Activated naive CD8-positive, alpha-beta T cell treated with anti-CD3 and anti-CD28 coated beads, Interleukin-2, amount 10 ng/mL, durations not matched to agents 7 days and 5 days (primary cell): Measurements from ENCODE around the gene ROCK2. TPM values are rescaled to one million over a fixed set of nuclear protein-coding genes. Genes with fewer than 3 reads are reported as not detected.
"Not testable (repeated sequence)": the region's sequence is repeated elsewhere in the genome, so short reads cannot be mapped to it uniquely, and the experiment has no call there.

Experiments used
- ATAC-seq: fragments of 150-1000 bp; cut with Tn5 transposase; one replicate; pipeline ENCODE4 v1.10.0; 2021; ENCODE audit warnings: low read depth, moderate library complexity
- POLR2A ChIA-PET: fragments of 350-600 bp; sonication (Branson Sonifier 250); formaldehyde crosslinking; loops from one replicate; lab custom pipeline; 2021; ENCODE audit warnings: antibody characterized with exemption; lab: Charles Lee
- DNase-seq: peaks from one replicate; pipeline ENCODE4 v3.0.0; 2021
- H3K27ac Mint-ChIP-seq: one replicate; pipeline ENCODE4 v1.8.0; 2022; ENCODE audit warnings: mild to moderate bottlenecking, mixed read lengths
- H3K27me3 Mint-ChIP-seq: one replicate; pipeline ENCODE4 v1.8.0; 2022; ENCODE audit warnings: mild to moderate bottlenecking, moderate library complexity, mixed read lengths
- H3K36me3 Mint-ChIP-seq: one replicate; pipeline ENCODE4 v1.8.0; 2021; ENCODE audit warnings: mild to moderate bottlenecking, mixed read lengths
- H3K4me1 Mint-ChIP-seq: one replicate; pipeline ENCODE4 v1.8.0; 2021; ENCODE audit warnings: mixed read lengths
- H3K4me3 Mint-ChIP-seq: one replicate; pipeline ENCODE4 v1.8.0; 2022; ENCODE audit warnings: mild to moderate bottlenecking, moderate library complexity, mixed read lengths
- H3K9me3 Mint-ChIP-seq: one replicate; pipeline ENCODE4 v1.8.0; 2021; ENCODE audit warnings: mixed read lengths
- total RNA-seq, 2 experiments: library from RNA; stranded (reverse); gene quantifications; one replicate each; pipeline ENCODE4 v1.2.3, GENCODE V29; 2021

Gene ROCK2
- total RNA-seq, 2 experiments from 2014 or later: 14.6 to 15.3 TPM

- Mint-ChIP-seq H3K36me3 (peaks cover 2% of the 10 kb centered on the region), H3K9me3 (no peaks in the 10 kb centered on the region), H3K27me3 (no peaks in the 10 kb centered on the region), H3K4me1 (peaks cover 2% of the 10 kb centered on the region), H3K4me3 (no peak overlapping the region), H3K27ac (no peak overlapping the region)
- DNase-seq (no peak), ATAC-seq (no peak)
- POLR2A ChIA-PET: no interaction called here
Measured at GRCh38 chr2:11235583-11235982, 108.9 kb downstream of the ROCK2 start.

GRCh38 chr2:11234309-11234708, 110.1 kb downstream of the ROCK2 start:
- Mint-ChIP-seq H3K36me3 (peaks cover 2% of the 10 kb centered on the region), H3K4me3 (no peak overlapping the region), H3K27me3 (no peaks in the 10 kb centered on the region), H3K27ac (no peak overlapping the region), H3K4me1 (peaks cover 2% of the 10 kb centered on the region), H3K9me3 (no peaks in the 10 kb centered on the region)
- no peak for ATAC-seq
- no peak for DNase-seq
- POLR2A ChIA-PET: no interaction called here

GRCh38 chr2:11231193-11231592, 113.2 kb downstream of the ROCK2 start:
- H3K4me1 Mint-ChIP-seq, H3K4me3 Mint-ChIP-seq, H3K27me3 Mint-ChIP-seq, POLR2A ChIA-PET, H3K36me3 Mint-ChIP-seq, ATAC-seq, H3K9me3 Mint-ChIP-seq, DNase-seq, H3K27ac Mint-ChIP-seq: not testable (repeated sequence)

GRCh38 chr2:11228692-11229091, 115.7 kb downstream of the ROCK2 start:
- POLR2A ChIA-PET: no interaction called here
- H3K9me3 Mint-ChIP-seq: no peaks in the 10 kb centered on the region
- peaks cover 7% of the 10 kb centered on the region for H3K36me3 Mint-ChIP-seq

GRCh38 chr2:11227595-11227994, 116.8 kb downstream of the ROCK2 start:
- DNase-seq (no peak), ATAC-seq (no peak)
- Mint-ChIP-seq H3K4me3 (no peak overlapping the region), H3K9me3 (no peaks in the 10 kb centered on the region), H3K27me3 (no peaks in the 10 kb centered on the region), H3K4me1 (no peaks in the 10 kb centered on the region), H3K36me3 (peaks cover 10% of the 10 kb centered on the region), H3K27ac (no peak overlapping the region)
- POLR2A ChIA-PET: no interaction called here

More at GRCh38 chr2:11228692-11229091, 115.7 kb downstream of the ROCK2 start:
- Mint-ChIP-seq H3K4me3 (no peak overlapping the region), H3K4me1 (no peaks in the 10 kb centered on the region), H3K27me3 (no peaks in the 10 kb centered on the region), H3K27ac (no peak overlapping the region)
- no peak for DNase-seq
- ATAC-seq: no peak

GRCh38 chr2:11224887-11225286, 119.5 kb downstream of the ROCK2 start:
- DNase-seq: no peak
- Mint-ChIP-seq H3K4me3 (no peak overlapping the region), H3K9me3 (no peaks in the 10 kb centered on the region), H3K27me3 (no peaks in the 10 kb centered on the region), H3K36me3 (peaks cover 15% of the 10 kb centered on the region), H3K27ac (no peak overlapping the region), H3K4me1 (no peaks in the 10 kb centered on the region)
- POLR2A ChIA-PET: no interaction called here
- ATAC-seq: no peak

- POLR2A ChIA-PET: no interaction called here
- Mint-ChIP-seq H3K4me3 (no peak overlapping the region), H3K9me3 (peaks cover 1% of the 10 kb centered on the region), H3K4me1 (peaks cover 1% of the 10 kb centered on the region), H3K27ac (no peak overlapping the region), H3K36me3 (peaks cover 19% of the 10 kb centered on the region), H3K27me3 (no peaks in the 10 kb centered on the region)
- DNase-seq (no peak), ATAC-seq (no peak)
Measured at GRCh38 chr2:11222845-11223244, 121.6 kb downstream of the ROCK2 start.

- H3K27me3 Mint-ChIP-seq: no peaks in the 10 kb centered on the region
Measured at GRCh38 chr2:11220445-11220844, 124.0 kb downstream of the ROCK2 start.

GRCh38 chr2:11215407-11215806, 129.0 kb downstream of the ROCK2 start:
- Mint-ChIP-seq H3K9me3 (peaks cover 1% of the 10 kb centered on the region), H3K27ac (no peak overlapping the region), H3K27me3 (no peaks in the 10 kb centered on the region), H3K4me3 (no peak overlapping the region), H3K4me1 (peaks cover 1% of the 10 kb centered on the region), H3K36me3 (peaks cover 22% of the 10 kb centered on the region)
- DNase-seq (no peak), ATAC-seq (no peak)
- POLR2A ChIA-PET: no interaction called here

More at GRCh38 chr2:11220445-11220844, 124.0 kb downstream of the ROCK2 start:
- DNase-seq: no peak
- Mint-ChIP-seq H3K27ac (no peak overlapping the region), H3K4me3 (no peak overlapping the region), H3K9me3 (peaks cover 1% of the 10 kb centered on the region), H3K36me3 (peaks cover 17% of the 10 kb centered on the region), H3K4me1 (peaks cover 1% of the 10 kb centered on the region)
- POLR2A ChIA-PET: no interaction called here
- no peak for ATAC-seq

- ATAC-seq (no peak), DNase-seq (no peak)
- H3K9me3 Mint-ChIP-seq: peaks cover 1% of the 10 kb centered on the region
- peaks cover 1% of the 10 kb centered on the region for H3K4me1 Mint-ChIP-seq
- peaks cover 20% of the 10 kb centered on the region for H3K36me3 Mint-ChIP-seq
- POLR2A ChIA-PET: no interaction called here
- no peak overlapping the region for H3K27ac Mint-ChIP-seq
- no peaks in the 10 kb centered on the region for H3K27me3 Mint-ChIP-seq
- no peak overlapping the region for H3K4me3 Mint-ChIP-seq
Measured at GRCh38 chr2:11214770-11215169, 129.7 kb downstream of the ROCK2 start.

GRCh38 chr2:11213975-11214374, 130.5 kb downstream of the ROCK2 start:
- Mint-ChIP-seq H3K4me3 (no peak overlapping the region), H3K36me3 (peaks cover 16% of the 10 kb centered on the region), H3K27me3 (no peaks in the 10 kb centered on the region)

GRCh38 chr2:11213090-11213638, 131.3 kb downstream of the ROCK2 start:
- POLR2A ChIA-PET: no interaction called here

More at GRCh38 chr2:11213975-11214374, 130.5 kb downstream of the ROCK2 start:
- Mint-ChIP-seq H3K9me3 (no peaks in the 10 kb centered on the region), H3K4me1 (no peaks in the 10 kb centered on the region), H3K27ac (no peak overlapping the region)
- no peak for DNase-seq
- no peak for ATAC-seq
- POLR2A ChIA-PET: no interaction called here

GRCh38 chr2:11212645-11213044, 131.8 kb downstream of the ROCK2 start:
- Mint-ChIP-seq H3K4me3 (no peak overlapping the region), H3K36me3 (peaks cover 16% of the 10 kb centered on the region), H3K4me1 (no peaks in the 10 kb centered on the region), H3K27me3 (no peaks in the 10 kb centered on the region), H3K27ac (no peak overlapping the region), H3K9me3 (no peaks in the 10 kb centered on the region)
- DNase-seq (no peak), ATAC-seq (no peak)
- POLR2A ChIA-PET: no interaction called here

More at GRCh38 chr2:11213090-11213638, 131.3 kb downstream of the ROCK2 start:
- no peaks in the 10 kb centered on the region for H3K9me3 Mint-ChIP-seq
- H3K27me3 Mint-ChIP-seq: no peaks in the 10 kb centered on the region
- DNase-seq (no peak), ATAC-seq (no peak)
- no peak overlapping the region for H3K4me3 Mint-ChIP-seq
- H3K4me1 Mint-ChIP-seq: no peaks in the 10 kb centered on the region
- H3K27ac Mint-ChIP-seq: no peak overlapping the region
- peaks cover 16% of the 10 kb centered on the region for H3K36me3 Mint-ChIP-seq

- Mint-ChIP-seq H3K9me3 (no peaks in the 10 kb centered on the region), H3K27ac (no peak overlapping the region), H3K4me3 (no peak overlapping the region), H3K4me1 (peaks cover 5% of the 10 kb centered on the region), H3K36me3 (peaks cover 15% of the 10 kb centered on the region), H3K27me3 (no peaks in the 10 kb centered on the region)
- ATAC-seq: no peak
- POLR2A ChIA-PET: no interaction called here
- DNase-seq: no peak
Measured at GRCh38 chr2:11208083-11208482, 136.4 kb downstream of the ROCK2 start.
